Stomach (tissue), 4 donors: Measurements from ENCODE around the gene LILRB3.
"Not testable (repeated sequence)": the region's sequence is repeated elsewhere in the genome, so short reads cannot be mapped to it uniquely, and the experiment has no call there.

ENCODE experiments used
- EP300 ChIP-seq: sonication (generic); formaldehyde crosslinking; IDR thresholded peaks from one replicate; pipeline ENCODE4 v1.6.1; 2017; ENCODE audit warnings: antibody characterized with exemption
- POLR2A ChIP-seq, 4 donors: fragments of 450-650 bp; IDR thresholded peaks; one replicate each; pipeline ENCODE4 v1.6.1; 2016; ENCODE audit warnings: antibody characterized with exemption in 4 of 4, control low read depth in 2 of 4, mild to moderate bottlenecking in 1 of 4, moderate library complexity in 1 of 4
- POLR2AphosphoS5 ChIP-seq, 3 donors: sonication (generic); formaldehyde crosslinking; IDR thresholded peaks; one replicate each; pipeline ENCODE4 v1.6.1; 2016; ENCODE audit warnings: antibody characterized with exemption in 3 of 3
- TF ChIP-seq, protein P1 (sequence below), 7 experiments: fragments of 450-650 bp in 4 of 7; fragments of 200-600 bp in 3 of 7; sonication (generic) in 3 of 7; IDR thresholded peaks; one replicate each; pipeline ENCODE4 v1.5.1; 2016 to 2019; ENCODE audit warnings: antibody characterized with exemption in 7 of 7, control low read depth in 2 of 7, mild to moderate bottlenecking in 1 of 7

DNA sequence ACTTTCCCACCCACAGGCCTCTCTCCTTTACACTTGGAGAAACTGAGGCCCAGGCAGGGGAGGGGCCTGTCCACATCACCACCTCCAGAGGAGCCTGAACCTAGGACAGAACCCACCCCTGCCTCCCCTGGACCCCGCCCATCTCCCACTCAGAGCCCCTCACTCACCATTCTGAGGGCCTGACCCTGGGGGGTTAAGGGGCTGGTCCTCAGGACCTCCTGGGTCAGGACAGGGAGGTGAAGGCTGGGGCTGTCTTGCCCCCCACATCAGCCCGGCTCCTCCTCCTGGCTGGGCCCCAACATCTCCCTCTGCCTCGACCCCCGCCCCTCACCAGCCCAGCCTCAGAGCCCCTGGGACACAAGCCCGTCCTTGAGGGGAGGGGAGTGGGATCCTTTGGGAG, 3.1 kb downstream of the LILRB3 start:
- TF ChIP-seq POLR2A (IDR thresholded peaks at IDR 0.05); POLR2AphosphoS5 (IDR thresholded peaks at IDR 0.05); EP300: not testable (repeated sequence)
- TF ChIP-seq, protein P1, sequence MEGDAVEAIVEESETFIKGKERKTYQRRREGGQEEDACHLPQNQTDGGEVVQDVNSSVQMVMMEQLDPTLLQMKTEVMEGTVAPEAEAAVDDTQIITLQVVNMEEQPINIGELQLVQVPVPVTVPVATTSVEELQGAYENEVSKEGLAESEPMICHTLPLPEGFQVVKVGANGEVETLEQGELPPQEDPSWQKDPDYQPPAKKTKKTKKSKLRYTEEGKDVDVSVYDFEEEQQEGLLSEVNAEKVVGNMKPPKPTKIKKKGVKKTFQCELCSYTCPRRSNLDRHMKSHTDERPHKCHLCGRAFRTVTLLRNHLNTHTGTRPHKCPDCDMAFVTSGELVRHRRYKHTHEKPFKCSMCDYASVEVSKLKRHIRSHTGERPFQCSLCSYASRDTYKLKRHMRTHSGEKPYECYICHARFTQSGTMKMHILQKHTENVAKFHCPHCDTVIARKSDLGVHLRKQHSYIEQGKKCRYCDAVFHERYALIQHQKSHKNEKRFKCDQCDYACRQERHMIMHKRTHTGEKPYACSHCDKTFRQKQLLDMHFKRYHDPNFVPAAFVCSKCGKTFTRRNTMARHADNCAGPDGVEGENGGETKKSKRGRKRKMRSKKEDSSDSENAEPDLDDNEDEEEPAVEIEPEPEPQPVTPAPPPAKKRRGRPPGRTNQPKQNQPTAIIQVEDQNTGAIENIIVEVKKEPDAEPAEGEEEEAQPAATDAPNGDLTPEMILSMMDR (IDR thresholded peaks at IDR 0.05): not testable (repeated sequence)
